ENCODE results near the gene CD83. TPM values are rescaled to one million over a fixed set of nuclear protein-coding genes. Genes with fewer than 3 reads are reported as not detected.

CD83 gene
- total and polyA plus RNA-seq, 9 donors: 3.4 to 29.4 (median 22.2) TPM

DNA sequence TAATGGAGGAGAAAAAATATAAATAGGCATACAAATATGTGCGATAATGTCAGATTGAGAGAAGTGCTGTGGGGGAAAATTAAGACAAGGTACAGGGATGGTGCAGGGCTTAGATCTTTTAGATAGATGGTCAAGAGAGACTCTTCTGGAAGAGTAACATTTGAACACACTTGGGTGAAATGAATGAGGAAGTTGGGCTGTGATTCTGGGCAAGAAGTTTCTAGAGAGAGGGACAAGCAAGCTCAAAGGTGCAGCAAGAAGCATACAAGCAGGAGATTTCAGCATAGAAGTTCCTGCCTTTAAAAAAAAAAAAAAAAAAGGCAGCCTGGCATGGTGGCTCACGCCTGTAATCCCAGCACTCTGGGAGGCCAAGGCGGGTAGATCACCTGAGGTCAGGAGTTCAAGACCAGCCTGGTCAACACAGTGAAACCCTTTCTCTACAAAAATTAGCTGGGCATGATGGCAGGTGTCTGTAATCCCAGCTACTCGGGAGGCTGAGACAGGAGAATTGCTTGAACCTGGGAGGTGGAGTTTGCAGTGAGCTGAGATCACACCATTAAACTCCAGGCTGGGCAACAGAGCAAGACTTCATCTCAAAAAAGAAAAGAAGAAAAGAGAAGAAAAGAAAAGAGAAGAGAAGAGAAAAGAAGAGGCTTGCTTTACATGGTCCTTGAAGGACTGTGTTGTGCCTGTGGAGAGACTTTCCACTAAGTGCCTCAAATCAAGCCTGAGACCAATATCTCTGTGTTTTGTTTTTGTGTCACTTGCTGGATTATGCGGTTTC is 9.7 kb upstream of the CD83 start:
- Histone ChIP-seq H3K4me1 (ENCODE audit: insufficient read depth) (peaks cover 3% of the 10 kb centered on the region), H3K9me3 (peaks cover 0 to 6% of the 10 kb centered on the region in 2 donors), H3K27me3 (no peaks in the 10 kb centered on the region), H3K36me3 (no peaks in the 10 kb centered on the region), H3K4me3 (no peak overlapping the region), H3K27ac (no peak overlapping the region)
- intact Hi-C loops (cut with DNase I): no loop called here
- TF ChIP-seq POLR2A (IDR thresholded peaks at IDR 0.05): no peak
- no peak for TF ChIP-seq EP300 (IDR thresholded peaks at IDR 0.05)
- TF ChIP-seq, protein P1, sequence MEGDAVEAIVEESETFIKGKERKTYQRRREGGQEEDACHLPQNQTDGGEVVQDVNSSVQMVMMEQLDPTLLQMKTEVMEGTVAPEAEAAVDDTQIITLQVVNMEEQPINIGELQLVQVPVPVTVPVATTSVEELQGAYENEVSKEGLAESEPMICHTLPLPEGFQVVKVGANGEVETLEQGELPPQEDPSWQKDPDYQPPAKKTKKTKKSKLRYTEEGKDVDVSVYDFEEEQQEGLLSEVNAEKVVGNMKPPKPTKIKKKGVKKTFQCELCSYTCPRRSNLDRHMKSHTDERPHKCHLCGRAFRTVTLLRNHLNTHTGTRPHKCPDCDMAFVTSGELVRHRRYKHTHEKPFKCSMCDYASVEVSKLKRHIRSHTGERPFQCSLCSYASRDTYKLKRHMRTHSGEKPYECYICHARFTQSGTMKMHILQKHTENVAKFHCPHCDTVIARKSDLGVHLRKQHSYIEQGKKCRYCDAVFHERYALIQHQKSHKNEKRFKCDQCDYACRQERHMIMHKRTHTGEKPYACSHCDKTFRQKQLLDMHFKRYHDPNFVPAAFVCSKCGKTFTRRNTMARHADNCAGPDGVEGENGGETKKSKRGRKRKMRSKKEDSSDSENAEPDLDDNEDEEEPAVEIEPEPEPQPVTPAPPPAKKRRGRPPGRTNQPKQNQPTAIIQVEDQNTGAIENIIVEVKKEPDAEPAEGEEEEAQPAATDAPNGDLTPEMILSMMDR (IDR thresholded peaks at IDR 0.05): no peak
- no peak for DNase-seq
- 79 to 83% (median 79%) methylated on average over 5 of the region's 5 CpGs for WGBS, 3 donors

DNA sequence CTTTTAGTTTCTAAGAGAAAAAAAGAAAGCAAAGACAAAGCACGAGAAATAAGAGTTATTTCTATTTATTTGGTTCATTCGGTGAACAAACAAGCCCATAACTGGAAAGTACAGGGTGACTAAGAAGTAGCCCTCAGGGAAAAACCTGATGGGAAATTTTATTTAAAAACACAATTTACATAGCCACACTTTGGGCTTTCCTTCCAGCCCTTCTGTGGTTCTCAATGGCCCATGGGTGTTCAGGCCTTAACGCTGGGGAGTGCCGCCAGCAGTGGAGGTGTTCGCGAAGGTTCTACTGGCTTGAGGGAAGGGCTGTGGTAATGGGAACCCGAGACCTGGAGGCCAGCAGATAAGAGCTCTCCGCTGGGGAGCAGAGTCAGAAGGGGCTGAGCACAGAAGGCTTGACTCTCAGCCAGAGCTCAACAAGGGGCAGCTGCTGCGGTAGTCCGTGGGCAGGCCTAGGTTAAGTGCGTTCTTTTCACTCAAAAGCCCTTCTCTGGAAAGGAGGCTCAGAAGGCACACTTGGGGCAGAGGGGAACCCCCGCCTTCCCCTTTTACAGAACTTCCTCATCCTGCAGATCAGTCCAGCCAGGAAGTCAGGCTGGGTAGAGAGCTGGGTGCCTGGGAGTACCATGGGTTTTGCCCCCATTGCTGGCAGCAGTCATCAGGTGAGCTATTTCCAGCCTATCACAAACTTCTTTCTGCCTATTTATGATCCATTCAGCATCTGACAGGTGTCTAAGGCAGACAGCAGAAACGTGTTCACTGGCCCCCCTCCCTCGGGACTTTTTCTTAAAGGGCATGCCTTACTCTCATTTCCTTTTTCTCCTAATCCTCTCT is 8.8 kb upstream of the CD83 start:
- H3K27ac ChIP-seq: no peak overlapping the region
- TF ChIP-seq EP300 (IDR thresholded peaks at IDR 0.05) (no peak), POLR2A (IDR thresholded peaks at IDR 0.05) (no peak)
- TF ChIP-seq, protein P1 (IDR thresholded peaks at IDR 0.05): no peak
- DNase-seq: peak in 1 of 5 donors; percentile 24
- intact Hi-C loops (cut with DNase I): no loop called here
- no peaks in the 10 kb centered on the region for H3K27me3 ChIP-seq
- H3K4me1 ChIP-seq (ENCODE audit: insufficient read depth): peaks cover 3% of the 10 kb centered on the region
- no peak overlapping the region for H3K4me3 ChIP-seq
- no peaks in the 10 kb centered on the region for H3K36me3 ChIP-seq
- peaks cover 0 to 6% of the 10 kb centered on the region in 2 donors for H3K9me3 ChIP-seq
- WGBS, 3 donors: 29 to 44% (median 33%) methylated on average over 14 of the region's 14 CpGs

DNA sequence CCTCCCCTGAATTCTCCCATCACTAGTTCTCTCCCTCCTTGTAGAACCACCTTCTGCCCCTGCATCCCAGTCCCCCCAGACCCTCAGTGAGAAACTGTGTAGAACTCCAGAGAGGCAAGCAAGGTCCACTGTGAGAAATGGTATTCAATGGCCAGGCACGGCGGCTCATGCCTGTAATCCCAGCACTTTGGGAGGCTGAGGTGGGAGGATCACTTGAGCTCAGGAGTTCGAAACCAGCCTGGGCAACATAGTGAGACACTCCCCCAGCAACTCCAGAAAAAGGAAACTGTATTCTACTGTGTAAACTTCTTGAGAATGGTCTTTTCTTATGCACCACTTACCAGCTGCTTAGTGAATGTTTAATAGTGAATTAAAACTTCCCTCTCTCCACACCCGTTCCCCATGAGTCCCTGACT is 8.2 kb upstream of the CD83 start:
- intact Hi-C loops (cut with DNase I): no loop called here
- no peak for TF ChIP-seq EP300 (IDR thresholded peaks at IDR 0.05)
- TF ChIP-seq, protein P1 (IDR thresholded peaks at IDR 0.05): no peak
- no peak for TF ChIP-seq POLR2A (IDR thresholded peaks at IDR 0.05)
- WGBS, 3 donors: 84 to 90% (median 86%) methylated on average over 4 of the region's 4 CpGs

GRCh38 chr6:14110001-14110818 is 7.4 kb upstream of the CD83 start:
- no peak overlapping the region for H3K4me3 ChIP-seq
- H3K9me3 ChIP-seq: peaks cover 0 to 6% of the 10 kb centered on the region in 2 donors
- TF ChIP-seq, protein P1 (IDR thresholded peaks at IDR 0.05): no peak
- TF ChIP-seq EP300 (IDR thresholded peaks at IDR 0.05) (no peak), POLR2A (IDR thresholded peaks at IDR 0.05) (no peak)
- H3K27ac ChIP-seq: no peak overlapping the region
- H3K36me3 ChIP-seq: no peaks in the 10 kb centered on the region
- DNase-seq: no peak
- intact Hi-C loops (cut with DNase I): no loop called here
- peaks cover 3% of the 10 kb centered on the region for H3K4me1 ChIP-seq (ENCODE audit: insufficient read depth)
- no peaks in the 10 kb centered on the region for H3K27me3 ChIP-seq
- WGBS, 3 donors: 76 to 85% (median 83%) methylated on average over 11 of the region's 11 CpGs

More for the DNA sequence above, 8.2 kb upstream of the CD83 start:
- no peak for DNase-seq
- no peaks in the 10 kb centered on the region for H3K27me3 ChIP-seq
- H3K9me3 ChIP-seq: peaks cover 0 to 6% of the 10 kb centered on the region in 2 donors
- no peak overlapping the region for H3K27ac ChIP-seq
- H3K36me3 ChIP-seq: no peaks in the 10 kb centered on the region
- H3K4me1 ChIP-seq (ENCODE audit: insufficient read depth): peaks cover 3% of the 10 kb centered on the region
- H3K4me3 ChIP-seq: no peak overlapping the region
